ENCODE data around the gene FARSA. TPM values are rescaled to one million over a fixed set of nuclear protein-coding genes. Genes with fewer than 3 reads are reported as not detected.

The FARSA gene
- total and polyA plus RNA-seq, 2 experiments from 2014 or later, result 81.9 to 133 TPM

DNA sequence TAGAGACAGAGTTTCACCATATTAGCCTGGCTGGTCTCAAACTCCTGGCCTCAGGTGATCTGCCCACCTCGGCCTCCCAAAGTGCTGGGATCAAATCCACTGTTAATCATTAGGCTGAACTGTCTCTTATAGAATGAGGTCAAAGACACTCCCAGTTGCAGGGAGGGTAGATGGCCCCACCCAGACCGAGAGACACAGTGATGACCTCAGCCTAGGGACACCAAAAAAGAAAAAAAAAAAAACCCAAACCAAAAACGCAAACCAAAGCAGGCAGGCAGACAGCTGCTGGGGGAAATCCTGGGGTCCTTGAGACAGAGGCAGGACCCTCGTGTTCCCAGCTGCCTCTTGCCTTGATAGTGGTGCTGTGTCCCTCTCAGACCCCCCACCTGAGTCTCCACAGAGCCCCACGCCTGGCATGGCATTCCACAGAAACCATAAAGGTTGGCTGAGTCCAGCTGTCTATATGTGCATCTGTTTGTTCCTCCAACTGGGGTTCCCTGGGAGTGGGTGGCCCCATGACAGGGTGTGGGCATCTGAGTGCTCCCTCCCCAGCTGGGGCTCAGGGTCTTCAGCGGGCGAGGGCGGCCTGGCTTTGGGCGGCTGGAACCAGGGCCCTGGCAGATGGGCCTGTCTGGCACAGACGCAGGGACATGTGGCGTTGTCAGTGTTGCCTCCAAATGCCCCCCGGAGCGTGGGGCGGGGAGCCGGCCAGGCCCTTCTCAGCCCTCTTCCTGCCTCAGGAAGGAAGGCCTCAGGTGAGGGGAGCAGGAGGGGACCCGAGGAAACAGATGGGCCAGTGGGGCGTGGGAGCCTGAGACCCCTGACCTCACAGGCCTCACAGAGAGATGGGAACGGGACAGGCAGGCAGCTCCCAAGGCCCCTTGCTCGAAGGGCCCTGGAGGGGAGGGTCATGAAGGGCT lies 41.0 kb upstream of the FARSA start:
- DNase-seq (ENCODE audit: low read depth in 1 of 2, low spot score in 1 of 2), result no peak
- Histone ChIP-seq H3K4me3 (no peak overlapping the region), H3K36me3 (no peaks in the 10 kb centered on the region), H3K27me3 (peaks cover 21% of the 10 kb centered on the region), H3K4me1 (ENCODE audit: low read depth) (no peaks in the 10 kb centered on the region), H3K9me3 (ENCODE audit: low read depth) (no peaks in the 10 kb centered on the region), H3K27ac (no peak overlapping the region)
- TF ChIP-seq, protein P1, sequence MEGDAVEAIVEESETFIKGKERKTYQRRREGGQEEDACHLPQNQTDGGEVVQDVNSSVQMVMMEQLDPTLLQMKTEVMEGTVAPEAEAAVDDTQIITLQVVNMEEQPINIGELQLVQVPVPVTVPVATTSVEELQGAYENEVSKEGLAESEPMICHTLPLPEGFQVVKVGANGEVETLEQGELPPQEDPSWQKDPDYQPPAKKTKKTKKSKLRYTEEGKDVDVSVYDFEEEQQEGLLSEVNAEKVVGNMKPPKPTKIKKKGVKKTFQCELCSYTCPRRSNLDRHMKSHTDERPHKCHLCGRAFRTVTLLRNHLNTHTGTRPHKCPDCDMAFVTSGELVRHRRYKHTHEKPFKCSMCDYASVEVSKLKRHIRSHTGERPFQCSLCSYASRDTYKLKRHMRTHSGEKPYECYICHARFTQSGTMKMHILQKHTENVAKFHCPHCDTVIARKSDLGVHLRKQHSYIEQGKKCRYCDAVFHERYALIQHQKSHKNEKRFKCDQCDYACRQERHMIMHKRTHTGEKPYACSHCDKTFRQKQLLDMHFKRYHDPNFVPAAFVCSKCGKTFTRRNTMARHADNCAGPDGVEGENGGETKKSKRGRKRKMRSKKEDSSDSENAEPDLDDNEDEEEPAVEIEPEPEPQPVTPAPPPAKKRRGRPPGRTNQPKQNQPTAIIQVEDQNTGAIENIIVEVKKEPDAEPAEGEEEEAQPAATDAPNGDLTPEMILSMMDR (IDR thresholded peaks at IDR 0.05; ENCODE audit: low read depth, low read length), result no peak

DNA sequence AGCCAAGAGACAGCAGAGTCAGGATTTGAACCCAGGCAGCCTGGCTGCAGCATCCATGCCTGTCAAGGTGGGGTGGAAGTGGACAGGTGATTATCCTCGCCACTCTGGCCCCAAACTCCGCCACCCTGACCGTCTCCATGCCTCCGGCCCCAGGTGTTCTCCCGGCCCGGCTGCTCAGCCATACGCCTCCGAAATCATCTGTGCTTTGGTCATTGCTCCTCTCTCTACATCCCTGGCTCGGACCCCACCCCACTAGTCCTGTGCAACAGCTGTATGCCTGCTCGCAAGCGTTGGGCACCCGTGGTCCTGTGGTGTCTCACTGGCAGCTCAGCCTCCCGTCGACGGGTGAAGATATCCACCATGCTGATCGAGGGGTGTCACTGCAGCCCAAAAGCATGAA lies 39.7 kb upstream of the FARSA start:
- TF ChIP-seq, protein P1 (IDR thresholded peaks at IDR 0.05; ENCODE audit: low read depth, low read length), result no peak
- no peaks in the 10 kb centered on the region for H3K9me3 ChIP-seq (ENCODE audit: low read depth)
- H3K27me3 ChIP-seq, result peaks cover 13% of the 10 kb centered on the region
- H3K4me3 ChIP-seq, result no peak overlapping the region
- H3K4me1 ChIP-seq (ENCODE audit: low read depth), result no peaks in the 10 kb centered on the region
- H3K36me3 ChIP-seq, result no peaks in the 10 kb centered on the region
- no peak overlapping the region for H3K27ac ChIP-seq
- no peak for DNase-seq (ENCODE audit: low read depth in 1 of 2, low spot score in 1 of 2)

DNA sequence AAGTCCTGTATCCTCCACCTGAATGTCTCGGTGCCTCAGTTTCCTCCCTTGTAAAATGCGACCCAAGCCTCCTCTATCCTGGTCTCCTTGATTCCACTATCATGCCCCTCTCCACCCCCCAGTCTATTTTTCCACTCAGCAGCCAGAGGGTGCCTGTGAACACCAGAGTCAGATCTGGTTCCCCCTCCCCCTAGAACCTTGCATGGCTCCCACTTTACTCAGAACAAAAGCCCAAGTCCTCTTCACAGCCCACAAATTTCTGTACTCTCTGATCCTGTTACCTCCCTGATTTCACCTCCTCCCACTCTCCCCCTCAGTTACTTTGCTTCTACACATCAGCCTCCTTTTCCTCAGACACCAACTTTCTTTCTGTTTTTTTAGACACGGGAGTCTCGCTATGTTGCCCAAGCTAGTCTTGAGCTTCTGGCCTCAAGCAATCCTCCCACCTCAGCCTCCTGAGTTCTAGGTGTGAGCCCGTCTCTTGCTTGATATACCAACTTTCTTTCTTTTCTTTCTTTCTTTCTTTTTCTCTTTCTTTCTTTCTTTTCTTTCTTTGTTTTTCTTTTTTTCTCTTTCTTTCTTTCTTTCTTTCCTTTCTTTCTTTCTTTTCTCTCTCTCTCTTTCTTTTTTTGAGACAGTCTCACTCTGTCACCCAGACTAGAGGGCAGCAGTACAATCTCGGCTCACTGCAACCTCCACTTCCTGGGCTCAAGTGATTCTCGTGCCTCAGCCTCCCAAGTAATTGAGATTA lies 36.7 kb upstream of the FARSA start:
- TF ChIP-seq, protein P1 (IDR thresholded peaks at IDR 0.05; ENCODE audit: low read depth, low read length), result no peak
- Histone ChIP-seq H3K4me3 (no peak overlapping the region), H3K4me1 (ENCODE audit: low read depth) (no peaks in the 10 kb centered on the region), H3K27me3 (peaks cover under 1% of the 10 kb centered on the region), H3K36me3 (no peaks in the 10 kb centered on the region), H3K9me3 (ENCODE audit: low read depth) (no peaks in the 10 kb centered on the region), H3K27ac (no peak overlapping the region)
- no peak for DNase-seq (ENCODE audit: low read depth in 1 of 2, low spot score in 1 of 2)

DNA sequence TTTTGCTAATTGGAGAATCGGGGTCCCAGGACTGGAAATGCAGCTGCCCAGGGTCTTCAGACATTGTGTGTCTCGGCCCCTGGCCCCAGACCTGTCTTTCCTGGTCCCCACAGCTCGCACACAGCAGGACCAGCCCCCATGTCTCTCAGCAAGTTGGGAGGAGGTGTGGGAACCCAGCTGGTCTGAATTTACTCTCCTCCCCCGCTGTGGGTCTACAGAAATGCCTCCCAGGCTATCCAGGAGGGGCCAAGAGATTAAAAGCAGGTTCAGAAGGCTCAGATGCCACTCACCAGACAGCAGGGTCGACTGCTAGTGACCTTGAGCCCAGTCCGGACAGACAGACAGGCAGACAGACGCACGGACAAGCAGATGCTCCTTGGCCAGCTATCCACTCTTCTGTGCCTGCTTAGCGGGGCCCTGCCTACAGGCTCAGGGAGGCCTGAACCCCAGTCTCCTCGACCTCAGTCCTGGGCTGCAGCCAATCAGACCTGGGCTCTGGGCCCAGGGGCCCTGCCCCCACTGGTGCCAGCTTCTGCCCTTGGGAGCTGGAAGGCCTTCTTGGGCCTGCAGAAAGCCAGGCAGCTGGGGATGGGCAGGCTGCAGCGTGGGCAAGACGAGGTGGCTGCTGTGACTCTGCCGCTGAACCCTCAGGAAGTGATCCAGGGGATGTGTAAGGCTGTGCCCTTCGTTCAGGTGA lies 35.9 kb upstream of the FARSA start, which contains the start of gene DAND5:
Gene DAND5 (plus strand): TSS at position 285 of the 697 bp plus-strand sequence. CDS start 85 bp downstream, at position 370.
- Histone ChIP-seq H3K9me3 (ENCODE audit: low read depth) (no peaks in the 10 kb centered on the region), H3K4me1 (ENCODE audit: low read depth) (no peaks in the 10 kb centered on the region), H3K27ac (peak within 1 kb of the TSS; percentile 11), H3K27me3 (no peaks in the 10 kb centered on the region), H3K4me3 (no peak within 1 kb of the TSS), H3K36me3 (no peaks in the 10 kb centered on the region)
- TF ChIP-seq, protein P1 (IDR thresholded peaks at IDR 0.05; ENCODE audit: low read depth, low read length), result no peak
- no peak for DNase-seq (ENCODE audit: low read depth in 1 of 2, low spot score in 1 of 2)

DNA sequence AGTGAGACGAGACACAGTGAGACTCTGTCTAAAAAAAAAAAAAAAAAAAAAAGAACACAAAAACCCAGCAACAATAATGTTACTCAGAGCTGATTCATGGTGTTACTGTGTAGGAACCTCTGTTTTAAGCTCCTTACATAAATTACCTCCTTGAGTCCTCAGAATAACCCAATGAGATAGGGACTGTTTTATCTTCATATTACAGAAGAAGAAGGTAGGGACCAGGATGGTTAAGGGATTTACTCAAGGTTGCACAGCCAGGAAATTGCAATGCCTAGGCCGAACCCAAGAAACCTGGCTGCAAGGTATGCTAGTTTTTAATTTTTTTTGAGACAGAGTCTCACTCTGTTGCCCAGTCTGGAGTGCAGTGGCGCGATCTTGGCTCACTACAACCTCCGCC lies 34.4 kb upstream of the FARSA start:
- Histone ChIP-seq H3K27me3 (no peaks in the 10 kb centered on the region), H3K4me3 (no peak overlapping the region), H3K36me3 (no peaks in the 10 kb centered on the region), H3K27ac (no peak overlapping the region), H3K9me3 (ENCODE audit: low read depth) (no peaks in the 10 kb centered on the region), H3K4me1 (ENCODE audit: low read depth) (no peaks in the 10 kb centered on the region)
- TF ChIP-seq, protein P1 (IDR thresholded peaks at IDR 0.05; ENCODE audit: low read depth, low read length), result no peak
- no peak for DNase-seq (ENCODE audit: low read depth in 1 of 2, low spot score in 1 of 2)

Measured in cardiac muscle cell (in vitro differentiated cells and primary cell).